Measurements from ENCODE around the gene HIVEP1.

The HIVEP1 gene

DNA sequence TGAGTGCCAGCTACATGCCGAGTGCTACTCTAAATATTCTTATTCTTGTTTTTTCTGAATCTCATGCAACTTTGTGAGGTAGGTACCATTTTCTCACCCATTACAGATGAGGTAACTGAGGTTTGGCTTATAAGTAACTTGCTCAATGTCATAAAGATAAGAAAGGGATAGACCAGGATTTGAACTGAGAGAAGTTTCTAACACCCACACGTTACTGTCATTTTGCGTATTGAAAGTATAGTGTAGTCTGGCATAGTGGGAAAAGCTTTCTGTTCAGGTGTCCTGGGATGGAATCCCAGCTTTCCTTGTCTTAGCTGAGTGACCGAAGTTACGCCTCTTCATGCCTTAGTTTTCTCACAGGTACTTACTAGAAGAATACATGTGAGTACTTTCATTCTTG, 50.5 kb downstream of the HIVEP1 start:
- DNase-seq (ENCODE audit: low spot score): no peak
- TF ChIP-seq, protein P1, sequence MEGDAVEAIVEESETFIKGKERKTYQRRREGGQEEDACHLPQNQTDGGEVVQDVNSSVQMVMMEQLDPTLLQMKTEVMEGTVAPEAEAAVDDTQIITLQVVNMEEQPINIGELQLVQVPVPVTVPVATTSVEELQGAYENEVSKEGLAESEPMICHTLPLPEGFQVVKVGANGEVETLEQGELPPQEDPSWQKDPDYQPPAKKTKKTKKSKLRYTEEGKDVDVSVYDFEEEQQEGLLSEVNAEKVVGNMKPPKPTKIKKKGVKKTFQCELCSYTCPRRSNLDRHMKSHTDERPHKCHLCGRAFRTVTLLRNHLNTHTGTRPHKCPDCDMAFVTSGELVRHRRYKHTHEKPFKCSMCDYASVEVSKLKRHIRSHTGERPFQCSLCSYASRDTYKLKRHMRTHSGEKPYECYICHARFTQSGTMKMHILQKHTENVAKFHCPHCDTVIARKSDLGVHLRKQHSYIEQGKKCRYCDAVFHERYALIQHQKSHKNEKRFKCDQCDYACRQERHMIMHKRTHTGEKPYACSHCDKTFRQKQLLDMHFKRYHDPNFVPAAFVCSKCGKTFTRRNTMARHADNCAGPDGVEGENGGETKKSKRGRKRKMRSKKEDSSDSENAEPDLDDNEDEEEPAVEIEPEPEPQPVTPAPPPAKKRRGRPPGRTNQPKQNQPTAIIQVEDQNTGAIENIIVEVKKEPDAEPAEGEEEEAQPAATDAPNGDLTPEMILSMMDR (IDR thresholded peaks at IDR 0.05; ENCODE audit: extremely low read depth, insufficient read depth, missing control alignments): no peak
- in situ Hi-C loops (cut with MboI; ENCODE audit: low pct_unique_long_range_greater_than_20kb, low sequenced_read_pairs, unreplicated experiment): no loop called here

DNA sequence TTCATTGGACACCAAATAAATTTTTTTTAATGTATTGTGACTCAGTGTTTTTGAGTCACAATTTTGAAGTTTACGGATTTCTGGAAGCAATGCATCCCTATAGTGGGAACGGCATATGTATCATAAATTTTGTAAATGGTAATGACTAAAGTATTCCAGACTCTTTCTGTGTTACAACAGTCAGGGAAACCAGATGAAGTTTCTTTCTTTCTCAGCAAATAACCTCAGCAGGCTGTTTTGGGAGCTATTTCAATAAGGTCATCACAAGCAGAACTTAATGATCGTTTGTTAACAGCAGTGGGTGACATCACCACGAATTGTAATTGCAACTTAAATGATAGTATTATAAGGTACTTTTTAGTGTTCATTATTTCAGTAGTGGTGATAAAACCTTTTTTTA, 52.0 kb downstream of the HIVEP1 start:
- DNase-seq (ENCODE audit: low spot score): no peak
- TF ChIP-seq, protein P1 (IDR thresholded peaks at IDR 0.05; ENCODE audit: extremely low read depth, insufficient read depth, missing control alignments): no peak
- in situ Hi-C loops (cut with MboI; ENCODE audit: low pct_unique_long_range_greater_than_20kb, low sequenced_read_pairs, unreplicated experiment): no loop called here

DNA sequence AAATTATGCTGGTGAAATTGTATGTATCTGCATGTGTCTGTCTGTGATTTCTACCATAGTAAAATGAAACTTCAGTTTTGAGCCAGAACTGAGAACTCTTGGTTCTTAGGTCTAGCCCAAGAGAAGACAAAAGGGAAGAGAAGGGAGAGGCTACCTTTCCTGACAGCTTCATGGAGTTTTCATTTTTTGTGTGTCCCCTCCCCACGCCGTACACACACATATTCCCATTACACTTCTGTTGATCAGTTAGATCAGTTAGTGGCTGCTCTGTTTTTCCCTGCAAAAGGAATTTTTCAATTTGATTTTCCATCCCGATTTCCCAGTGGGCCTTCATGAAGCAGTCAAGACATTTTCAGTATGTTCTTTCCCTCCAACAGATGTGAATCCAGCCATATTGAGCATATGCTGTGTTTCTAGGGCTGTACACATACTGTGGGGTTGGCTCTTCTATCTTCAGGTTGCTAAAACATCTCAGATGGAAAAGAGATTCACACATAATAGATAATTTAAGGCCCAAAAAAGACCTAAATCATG, 52.5 kb downstream of the HIVEP1 start:
- in situ Hi-C loops (cut with MboI; ENCODE audit: low pct_unique_long_range_greater_than_20kb, low sequenced_read_pairs, unreplicated experiment): no loop called here
- DNase-seq (ENCODE audit: low spot score): no peak
- TF ChIP-seq, protein P1 (IDR thresholded peaks at IDR 0.05; ENCODE audit: extremely low read depth, insufficient read depth, missing control alignments): no peak

DNA sequence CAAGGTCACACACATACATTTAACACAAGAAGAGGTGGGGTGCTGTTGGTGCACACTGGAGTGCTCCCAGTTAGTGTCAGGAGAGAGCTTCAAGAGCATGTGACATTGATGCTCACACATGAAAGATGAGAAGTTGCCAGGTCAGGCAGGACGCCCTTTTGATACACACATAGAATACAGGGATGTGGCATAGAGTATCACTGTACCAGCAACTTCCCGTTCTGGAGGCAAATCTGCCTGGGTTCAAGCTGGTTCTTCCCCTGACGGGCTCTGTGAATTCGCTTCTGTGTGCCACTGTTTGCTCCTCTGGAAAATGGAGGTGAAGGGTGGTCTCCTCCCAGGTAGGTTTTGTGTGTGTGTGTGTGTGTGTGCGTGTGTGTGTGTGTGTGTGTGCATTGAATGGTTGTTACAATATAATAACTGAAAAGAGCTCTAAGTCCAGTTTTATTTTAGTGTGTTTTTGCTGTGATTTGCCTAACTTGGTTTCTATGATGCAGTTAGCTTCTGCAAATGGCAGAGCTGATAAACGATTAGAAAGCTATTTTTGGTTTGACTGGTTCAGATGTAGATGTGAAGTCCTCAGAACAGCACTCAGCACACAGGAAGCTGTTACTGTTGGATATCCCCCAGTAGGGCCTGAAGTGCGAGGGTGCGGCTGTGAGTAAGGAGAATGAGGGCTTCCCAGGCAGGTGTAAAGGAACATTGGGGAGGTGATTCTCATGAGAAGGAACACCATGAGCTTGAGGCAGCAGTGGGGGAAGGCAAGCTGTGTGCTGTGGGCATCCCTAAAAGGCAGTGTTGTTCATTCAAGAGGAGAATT, 53.4 kb downstream of the HIVEP1 start:
- DNase-seq (ENCODE audit: low spot score): peak; percentile 34
- TF ChIP-seq, protein P1 (IDR thresholded peaks at IDR 0.05; ENCODE audit: extremely low read depth, insufficient read depth, missing control alignments): no peak

DNA sequence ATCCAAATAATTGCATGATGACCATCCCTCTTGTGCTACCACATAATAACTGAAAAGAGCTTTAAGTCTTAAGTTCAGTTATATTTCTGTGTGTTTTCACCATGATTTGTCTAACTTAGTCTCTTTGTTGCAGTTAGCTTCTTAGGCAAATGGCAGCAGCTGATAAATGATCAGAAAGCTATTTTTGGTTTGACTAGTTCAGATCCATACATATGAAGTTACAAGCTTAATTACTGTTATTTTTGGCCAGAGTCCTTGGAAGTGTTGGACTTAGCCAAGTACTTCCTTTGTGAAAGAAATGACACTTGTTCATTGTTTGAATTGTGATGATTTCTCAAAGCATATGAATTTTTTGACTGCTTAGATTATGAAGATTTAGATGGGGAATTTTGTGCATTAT, 54.2 kb downstream of the HIVEP1 start:
- no peak for DNase-seq (ENCODE audit: low spot score)
- TF ChIP-seq, protein P1 (IDR thresholded peaks at IDR 0.05; ENCODE audit: extremely low read depth, insufficient read depth, missing control alignments): no peak
- in situ Hi-C loops (cut with MboI; ENCODE audit: low pct_unique_long_range_greater_than_20kb, low sequenced_read_pairs, unreplicated experiment): no loop called here

More for the DNA sequence above, 53.4 kb downstream of the HIVEP1 start:
- in situ Hi-C loops (cut with MboI; ENCODE audit: low pct_unique_long_range_greater_than_20kb, low sequenced_read_pairs, unreplicated experiment): no loop called here

DNA sequence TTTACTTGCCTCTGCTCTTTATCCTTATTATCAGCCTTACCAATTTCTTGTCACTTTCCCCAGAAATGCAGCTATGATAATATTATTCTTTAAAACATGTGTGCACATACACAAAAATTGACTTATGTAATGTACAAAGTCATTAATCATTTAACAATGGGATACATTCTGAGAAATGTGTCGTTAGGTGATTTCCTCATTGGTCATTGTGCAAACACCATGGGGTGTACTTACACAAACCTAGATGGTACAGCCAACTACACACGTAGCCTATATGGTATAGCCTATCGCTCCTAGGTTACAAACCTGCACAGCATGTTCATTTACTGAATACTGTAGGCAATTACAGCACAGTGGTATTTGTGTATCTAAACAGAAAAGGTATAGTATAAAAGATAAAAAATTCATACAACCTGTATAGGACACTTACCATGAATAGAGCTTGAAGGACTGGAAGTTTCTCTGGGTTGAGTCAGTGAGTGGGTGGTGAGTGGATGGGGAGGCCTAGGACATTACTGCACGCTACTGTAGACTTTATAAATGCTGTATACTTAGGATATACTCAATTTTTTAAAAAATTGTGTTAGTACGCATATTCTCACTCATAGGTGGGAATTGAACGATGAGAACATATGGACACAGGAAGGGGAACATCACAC, 56.9 kb downstream of the HIVEP1 start:
- in situ Hi-C loops (cut with MboI; ENCODE audit: low pct_unique_long_range_greater_than_20kb, low sequenced_read_pairs, unreplicated experiment): no loop called here
- TF ChIP-seq, protein P1 (IDR thresholded peaks at IDR 0.05; ENCODE audit: extremely low read depth, insufficient read depth, missing control alignments): no peak
- DNase-seq (ENCODE audit: low spot score): no peak

Measured in GM13977 (cell line).